ENCODE results near the gene PTPRM. TPM values are rescaled to one million over a fixed set of nuclear protein-coding genes. Genes with fewer than 3 reads are reported as not detected.

Gene PTPRM
- total RNA-seq, 1 donor from 2014 or later: 257 TPM

GRCh38 chr18:7684966-7685365 lies 117.8 kb downstream of the PTPRM start:
- intact Hi-C loops (cut with DNase I): no loop called here
- Histone ChIP-seq H3K4me3 (no peak overlapping the region), H3K27me3 (no peaks in the 10 kb centered on the region), H3K27ac (no peak overlapping the region), H3K36me3 (no peaks in the 10 kb centered on the region), H3K4me1 (no peaks in the 10 kb centered on the region), H3K9me3 (no peaks in the 10 kb centered on the region)
- DNase-seq (ENCODE audit: low spot score in 2 of 2): no peak
- no peak for TF ChIP-seq CTCF (IDR thresholded peaks at IDR 0.05)

- Histone ChIP-seq H3K9me3 (no peaks in the 10 kb centered on the region), H3K27ac (no peak overlapping the region), H3K27me3 (no peaks in the 10 kb centered on the region), H3K36me3 (no peaks in the 10 kb centered on the region), H3K4me1 (no peaks in the 10 kb centered on the region), H3K4me3 (no peak overlapping the region)
- intact Hi-C loops (cut with DNase I): no loop called here
- TF ChIP-seq CTCF (IDR thresholded peaks at IDR 0.05): no peak
- no peak for DNase-seq (ENCODE audit: low spot score in 2 of 2)
These were observed 119.2 kb downstream of the PTPRM start for GRCh38 chr18:7686278-7686677.

- no peak overlapping the region for H3K4me3 ChIP-seq
- TF ChIP-seq CTCF (IDR thresholded peaks at IDR 0.05): no peak
These were observed 121.5 kb downstream of the PTPRM start for GRCh38 chr18:7688580-7688979.

GRCh38 chr18:7691206-7691605 lies 124.1 kb downstream of the PTPRM start:
- no peaks in the 10 kb centered on the region for H3K27me3 ChIP-seq
- intact Hi-C loops (cut with DNase I): no loop called here
- no peaks in the 10 kb centered on the region for H3K9me3 ChIP-seq
- no peak overlapping the region for H3K27ac ChIP-seq
- no peak overlapping the region for H3K4me3 ChIP-seq
- H3K4me1 ChIP-seq: no peaks in the 10 kb centered on the region
- DNase-seq (ENCODE audit: low spot score in 2 of 2): no peak
- no peaks in the 10 kb centered on the region for H3K36me3 ChIP-seq
- TF ChIP-seq CTCF (IDR thresholded peaks at IDR 0.05): no peak

More at GRCh38 chr18:7688580-7688979, 121.5 kb downstream of the PTPRM start:
- no peak for DNase-seq (ENCODE audit: low spot score in 2 of 2)
- no peaks in the 10 kb centered on the region for H3K36me3 ChIP-seq
- intact Hi-C loops (cut with DNase I): no loop called here
- no peaks in the 10 kb centered on the region for H3K4me1 ChIP-seq
- no peak overlapping the region for H3K27ac ChIP-seq
- H3K9me3 ChIP-seq: no peaks in the 10 kb centered on the region
- no peaks in the 10 kb centered on the region for H3K27me3 ChIP-seq

GRCh38 chr18:7696780-7697179 lies 129.7 kb downstream of the PTPRM start:
- intact Hi-C loops (cut with DNase I): no loop called here
- no peaks in the 10 kb centered on the region for H3K27me3 ChIP-seq
- H3K9me3 ChIP-seq: no peaks in the 10 kb centered on the region
- no peaks in the 10 kb centered on the region for H3K36me3 ChIP-seq
- no peak for TF ChIP-seq CTCF (IDR thresholded peaks at IDR 0.05)
- H3K4me3 ChIP-seq: no peak overlapping the region
- H3K4me1 ChIP-seq: no peaks in the 10 kb centered on the region
- no peak overlapping the region for H3K27ac ChIP-seq
- no peak for DNase-seq (ENCODE audit: low spot score in 2 of 2)

GRCh38 chr18:7697306-7697705 lies 130.2 kb downstream of the PTPRM start:
- H3K36me3 ChIP-seq: no peaks in the 10 kb centered on the region
- peaks cover 0 to 3% of the 10 kb centered on the region in 2 donors for H3K9me3 ChIP-seq
- H3K4me1 ChIP-seq: no peaks in the 10 kb centered on the region
- TF ChIP-seq CTCF (IDR thresholded peaks at IDR 0.05): no peak
- no peak overlapping the region for H3K4me3 ChIP-seq
- H3K27me3 ChIP-seq: no peaks in the 10 kb centered on the region
- no peak for DNase-seq (ENCODE audit: low spot score in 2 of 2)
- no peak overlapping the region for H3K27ac ChIP-seq
- intact Hi-C loops (cut with DNase I): no loop called here

Measured in ascending aorta (tissue), 2 donors.